ENCODE results near the gene PVALB. TPM values are rescaled to one million over a fixed set of nuclear protein-coding genes. Genes with fewer than 3 reads are reported as not detected.

The PVALB gene
- total RNA-seq, 4 donors from 2014 or later: not detected

DNA sequence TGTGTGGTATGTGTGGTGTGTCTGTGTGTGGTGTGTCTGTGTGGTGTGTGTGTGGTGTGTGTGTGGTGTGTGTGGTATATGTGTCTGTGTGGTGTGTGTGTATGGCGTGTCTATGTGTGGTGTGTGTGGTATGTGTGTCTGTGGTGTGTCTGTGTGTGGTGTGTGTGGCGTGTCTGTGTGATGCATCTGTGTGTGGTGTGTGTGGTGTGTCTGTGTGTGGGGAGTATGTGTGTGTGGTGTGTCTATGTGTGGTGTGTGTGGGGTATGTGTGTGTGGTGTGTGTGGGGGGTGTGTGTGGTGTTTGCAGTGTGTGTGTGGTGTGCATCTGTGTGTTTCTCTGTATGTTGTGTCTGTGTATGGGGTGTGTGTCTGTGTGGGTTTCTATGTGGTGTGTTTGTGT lies 7.8 kb upstream of the PVALB start:
- TF ChIP-seq CTCF (IDR thresholded peaks at IDR 0.05): no peak

DNA sequence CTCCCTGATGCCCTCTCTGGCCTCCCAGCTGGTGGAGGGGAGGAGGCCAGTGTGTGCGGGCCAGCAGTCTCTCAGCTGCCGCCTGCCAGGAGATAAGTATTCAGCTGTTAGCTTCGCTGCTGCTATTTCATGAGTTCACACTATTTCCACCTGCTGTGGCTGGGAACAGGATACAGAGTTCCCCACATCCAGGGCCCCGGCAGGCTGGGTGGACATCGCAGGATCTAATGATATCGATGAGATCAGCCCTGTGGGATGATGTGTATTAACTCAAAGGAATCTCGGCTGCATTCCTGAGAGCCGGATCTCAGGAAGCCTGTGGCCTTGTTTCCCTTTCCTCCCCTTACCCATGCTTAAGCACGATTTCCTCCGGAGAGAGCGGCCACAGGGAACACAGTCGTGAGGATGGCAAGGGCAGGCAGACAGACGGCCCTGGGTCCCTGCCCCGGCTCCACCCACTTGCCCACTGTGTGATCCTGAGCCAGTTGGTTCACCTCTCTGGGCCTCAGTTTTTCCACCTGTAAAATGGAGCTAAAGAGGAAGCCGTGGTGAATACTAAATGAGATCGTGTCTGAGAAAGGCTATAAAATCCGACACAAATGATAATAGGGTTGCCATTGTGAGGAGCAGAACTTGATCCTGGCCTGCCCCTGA lies 6.5 kb upstream of the PVALB start:
- DNase-seq (ENCODE audit: low spot score): no peak
- no peak for ATAC-seq (ENCODE audit: low FRiP score)
- no peak for TF ChIP-seq CTCF (IDR thresholded peaks at IDR 0.05)

More for the DNA sequence above, 7.8 kb upstream of the PVALB start:
- ATAC-seq (ENCODE audit: low FRiP score) (no peak), DNase-seq (ENCODE audit: low spot score) (no peak)

DNA sequence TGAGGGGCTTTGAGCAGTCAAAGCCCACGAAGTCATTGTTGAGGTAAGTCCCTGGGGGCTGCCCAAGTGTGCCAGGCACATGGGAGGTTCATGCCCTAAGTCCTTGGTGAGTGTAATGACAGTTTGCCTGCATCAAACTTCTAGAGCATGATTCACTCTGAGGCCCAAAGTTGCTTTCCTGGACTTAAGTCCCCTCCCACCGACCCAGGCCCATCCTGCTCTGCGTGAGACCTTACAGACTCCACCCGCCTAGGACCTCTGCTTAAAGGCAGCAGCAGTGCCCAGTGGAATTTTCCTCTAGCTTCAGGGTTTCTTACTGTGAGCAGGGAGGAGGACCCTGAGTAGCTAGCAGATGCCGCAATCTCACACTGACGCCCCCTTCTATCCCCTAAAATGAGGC lies 5.7 kb upstream of the PVALB start:
- DNase-seq (ENCODE audit: low spot score) (no peak), ATAC-seq (ENCODE audit: low FRiP score) (no peak)
- TF ChIP-seq CTCF (IDR thresholded peaks at IDR 0.05): no peak

DNA sequence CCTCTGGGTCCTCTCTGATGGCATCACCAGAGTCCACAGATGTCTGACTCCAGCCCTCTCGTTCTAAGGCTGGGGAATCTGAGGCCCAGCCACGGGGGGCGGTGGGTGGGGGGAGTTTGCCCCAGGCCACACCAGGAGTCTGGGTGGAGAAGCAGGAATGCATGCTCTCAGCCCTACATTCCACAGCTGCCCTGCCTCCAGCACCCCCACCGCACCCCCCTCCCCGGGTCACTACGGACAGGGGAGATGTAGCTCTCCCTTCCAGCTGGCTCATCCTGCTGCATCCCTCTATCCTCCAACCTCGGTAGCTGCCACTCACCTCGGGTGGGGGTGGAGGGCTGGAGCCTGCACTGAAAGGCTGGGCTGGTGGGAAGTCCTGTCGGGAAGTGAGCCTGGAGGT lies 2.3 kb upstream of the PVALB start:
- no peak for DNase-seq (ENCODE audit: low spot score)
- no peak for TF ChIP-seq CTCF (IDR thresholded peaks at IDR 0.05)
- ATAC-seq (ENCODE audit: low FRiP score): no peak

GRCh38 chr22:36818010-36818642 lies 1.3 kb upstream of the PVALB start:
- no peak for DNase-seq (ENCODE audit: low spot score)
- ATAC-seq (ENCODE audit: low FRiP score): no peak
- no peak for TF ChIP-seq CTCF (IDR thresholded peaks at IDR 0.05)

- no peak for ATAC-seq (ENCODE audit: low FRiP score)
- TF ChIP-seq CTCF (IDR thresholded peaks at IDR 0.05): no peak
- DNase-seq (ENCODE audit: low spot score): no peak
Measured at GRCh38 chr22:36817525-36817848, 652 bp upstream of the PVALB start.

DNA sequence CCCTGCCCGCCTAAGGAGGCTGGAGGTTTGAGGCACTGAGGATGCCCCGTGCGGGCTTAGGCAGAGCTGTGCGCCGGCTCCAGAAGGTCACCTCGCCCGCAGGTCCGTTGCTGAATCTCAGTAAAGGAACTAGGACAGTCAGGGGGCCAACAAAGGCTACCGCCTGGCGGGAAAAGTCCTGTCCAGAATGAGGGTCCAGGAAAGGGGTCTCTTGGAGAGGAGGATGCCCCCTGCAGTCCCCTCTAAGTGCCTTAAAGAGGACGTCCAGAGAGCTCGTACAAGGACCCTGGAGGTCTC lies 548 bp downstream of the PVALB start:
- ATAC-seq (ENCODE audit: low FRiP score): no peak

More for the DNA sequence above, 548 bp downstream of the PVALB start:
- DNase-seq (ENCODE audit: low spot score): no peak
- TF ChIP-seq CTCF (IDR thresholded peaks at IDR 0.05): no peak
